H9 (cell line): Measurements from ENCODE around the gene SERINC3. TPM values are rescaled to one million over a fixed set of nuclear protein-coding genes. Genes with fewer than 3 reads are reported as not detected.

ENCODE experiments used
- DNase-seq: peaks from one replicate; pipeline ENCODE4 v3.0.0-alpha.2; 2017
- H2AFZ ChIP-seq: one replicate; pipeline ENCODE4 v1.6.1; 2013; ENCODE audit warnings: mild to moderate bottlenecking, low read length, control low read depth, moderate library complexity
- H2AK5ac ChIP-seq: 2 replicates; pipeline ENCODE4 v1.6.1; 2013; ENCODE audit warnings: low read length, control low read depth, mixed read lengths; ENCODE audit not compliant: insufficient read length
- H2BK120ac ChIP-seq: one replicate; pipeline ENCODE4 v1.6.1; 2013; ENCODE audit warnings: low read depth, mild to moderate bottlenecking, low read length, control low read depth, inconsistent platforms; ENCODE audit not compliant: poor library complexity, severe bottlenecking
- H2BK12ac ChIP-seq: 2 replicates; pipeline ENCODE4 v1.6.1; 2013; ENCODE audit warnings: low read length, control low read depth, mixed read lengths, low read depth; ENCODE audit not compliant: insufficient read length
- H2BK15ac ChIP-seq: 2 replicates; pipeline ENCODE4 v1.6.1; 2013; ENCODE audit warnings: low read depth, low read length, control low read depth
- H2BK20ac ChIP-seq: one replicate; pipeline ENCODE4 v1.6.1; 2013; ENCODE audit warnings: low read depth, mild to moderate bottlenecking, low read length, control low read depth, inconsistent platforms; ENCODE audit not compliant: poor library complexity, severe bottlenecking
- H2BK5ac ChIP-seq: 2 replicates; pipeline ENCODE4 v1.6.1; 2013; ENCODE audit warnings: low read length, control low read depth, mixed read lengths; ENCODE audit not compliant: insufficient read length
- H3K14ac ChIP-seq: 2 replicates; pipeline ENCODE4 v1.6.1; 2013; ENCODE audit warnings: low read length, control low read depth; ENCODE audit not compliant: insufficient read depth
- H3K18ac ChIP-seq: 2 replicates; pipeline ENCODE4 v1.6.1; 2013; ENCODE audit warnings: low read depth, mild to moderate bottlenecking, mixed read lengths, low read length, control low read depth; ENCODE audit not compliant: insufficient read length
- H3K23ac ChIP-seq: 2 replicates; pipeline ENCODE4 v1.6.1; 2013; ENCODE audit warnings: low read length, control low read depth, mixed read lengths, low read depth; ENCODE audit not compliant: insufficient read length
- H3K23me2 ChIP-seq: 2 replicates; pipeline ENCODE4 v1.6.1; 2013; ENCODE audit warnings: low read depth, mild to moderate bottlenecking, mixed read lengths, low read length, control low read depth; ENCODE audit not compliant: insufficient read length, poor library complexity, severe bottlenecking
- H3K27ac ChIP-seq: 2 replicates; pipeline ENCODE4 v1.5.1; 2013; ENCODE audit warnings: low read length, control low read depth, mixed read lengths, low read depth; ENCODE audit not compliant: insufficient read length
- H3K27me3 ChIP-seq: 2 replicates; pipeline ENCODE4 v1.6.1; 2013; ENCODE audit warnings: low read length, control low read depth, inconsistent platforms; ENCODE audit not compliant: insufficient read depth
- H3K4ac ChIP-seq: 2 replicates; pipeline ENCODE4 v1.6.1; 2013; ENCODE audit warnings: low read depth, mild to moderate bottlenecking, control low read depth, inconsistent platforms, low read length, moderate library complexity
- H3K4me1 ChIP-seq: 2 replicates; pipeline ENCODE4 v1.6.1; 2013; ENCODE audit warnings: low read length, control low read depth, inconsistent platforms; ENCODE audit not compliant: insufficient read depth
- H3K4me2 ChIP-seq: 2 replicates; pipeline ENCODE4 v1.6.1; 2013; ENCODE audit warnings: low read length, control low read depth, mixed read lengths; ENCODE audit not compliant: insufficient read length, insufficient read depth
- H3K56ac ChIP-seq: 2 replicates; pipeline ENCODE4 v1.6.1; 2013; ENCODE audit warnings: low read depth, mild to moderate bottlenecking, mixed read lengths, low read length, control low read depth; ENCODE audit not compliant: insufficient read length
- H3K79me1 ChIP-seq: 2 replicates; pipeline ENCODE4 v1.6.1; 2013; ENCODE audit warnings: low read depth, mild to moderate bottlenecking, moderate library complexity, low read length, control low read depth, inconsistent platforms; ENCODE audit not compliant: insufficient read depth, poor library complexity, severe bottlenecking
- H3K79me2 ChIP-seq: 2 replicates; pipeline ENCODE4 v1.6.1; 2013; ENCODE audit warnings: low read length, control low read depth, inconsistent platforms; ENCODE audit not compliant: insufficient read depth
- H3K9ac ChIP-seq: 2 replicates; pipeline ENCODE4 v1.6.1; 2013; ENCODE audit warnings: low read length, control low read depth, mixed read lengths; ENCODE audit not compliant: insufficient read length; ENCODE audit errors: extremely low read depth
- H3K9me3 ChIP-seq: one replicate; pipeline ENCODE4 v1.6.1; 2013; ENCODE audit warnings: low read depth, low read length, inconsistent platforms; ENCODE audit not compliant: control insufficient read depth
- H3T11ph ChIP-seq: one replicate; pipeline ENCODE4 v1.6.1; 2013; ENCODE audit warnings: mild to moderate bottlenecking, low read length, control low read depth, inconsistent platforms
- H4K20me1 ChIP-seq: one replicate; pipeline ENCODE4 v1.6.1; 2013; ENCODE audit not compliant: control insufficient read depth, insufficient read length, insufficient read depth
- H4K5ac ChIP-seq: 2 replicates; pipeline ENCODE4 v1.6.1; 2013; ENCODE audit warnings: low read depth, mild to moderate bottlenecking, mixed read lengths, low read length, control low read depth; ENCODE audit not compliant: insufficient read length
- H4K8ac ChIP-seq: replicated peaks from 2 replicates; pipeline ENCODE4 v1.6.1; 2013; ENCODE audit warnings: low read length, control low read depth, mixed read lengths, low read depth; ENCODE audit not compliant: insufficient read length
- H4K91ac ChIP-seq: 2 replicates; pipeline ENCODE4 v1.6.1; 2013; ENCODE audit warnings: low read depth, mild to moderate bottlenecking, moderate library complexity, mixed read lengths, low read length, control low read depth; ENCODE audit not compliant: insufficient read length
- H3K27ac Mint-ChIP-seq, 3 experiments: 2 replicates in 2 of 3; 3 replicates in 1 of 3; pipeline ENCODE4 v1.8.0; 2020 to 2021; ENCODE audit warnings: mixed read lengths in 3 of 3, mild to moderate bottlenecking in 1 of 3, moderate library complexity in 1 of 3
- H3K27me3 Mint-ChIP-seq: 2 replicates; pipeline ENCODE4 v1.8.0; 2021; ENCODE audit warnings: low read depth, mild to moderate bottlenecking, moderate library complexity, mixed read lengths
- H3K36me3 Mint-ChIP-seq, 3 experiments: 2 replicates in 2 of 3; 3 replicates in 1 of 3; pipeline ENCODE4 v1.8.0; 2020 to 2021; ENCODE audit warnings: low read depth in 3 of 3, mixed read lengths in 3 of 3; ENCODE audit not compliant: insufficient read depth in 1 of 3
- H3K4me1 Mint-ChIP-seq, 2 experiments: 2 replicates each; pipeline ENCODE4 v1.8.0; 2020; ENCODE audit warnings: mixed read lengths in 2 of 2
- H3K4me3 Mint-ChIP-seq, 2 experiments: 2 replicates in 1 of 2; 3 replicates in 1 of 2; pipeline ENCODE4 v1.8.0; 2020 to 2021; ENCODE audit warnings: mild to moderate bottlenecking in 2 of 2, mixed read lengths in 2 of 2, moderate library complexity in 1 of 2
- H3K9me3 Mint-ChIP-seq, 2 experiments: 2 replicates in 1 of 2; 3 replicates in 1 of 2; pipeline ENCODE4 v1.8.0; 2020; ENCODE audit warnings: mild to moderate bottlenecking in 2 of 2, mixed read lengths in 2 of 2, moderate library complexity in 1 of 2
- WGBS: extraction: QIAGEN DNeasy Blood & Tissue Kit; methylation state at CpG from one replicate; pipeline ENCODE4 v1.1.7; 2013; ENCODE audit warnings: missing lambda C conversion rate, low lambda C conversion rate, mixed read lengths; ENCODE audit not compliant: insufficient read length; ENCODE audit errors: extremely low coverage; 5-methylcytosine and 5-hydroxymethylcytosine counted together
- total RNA-seq: library from RNA; stranded (reverse); gene quantifications from 2 replicates; pipeline ENCODE4 v1.2.1, GENCODE V29; 2021
- TF ChIP-seq, protein P1 (sequence below): fragments of 200-600 bp; sonication (generic); conservative IDR thresholded peaks from 3 replicates; pipeline ENCODE4 v1.8.0; 2021; ENCODE audit warnings: antibody characterized with exemption, mild to moderate bottlenecking

Gene SERINC3
- total RNA-seq, 1 experiment from 2014 or later: 41.5 TPM

DNA sequence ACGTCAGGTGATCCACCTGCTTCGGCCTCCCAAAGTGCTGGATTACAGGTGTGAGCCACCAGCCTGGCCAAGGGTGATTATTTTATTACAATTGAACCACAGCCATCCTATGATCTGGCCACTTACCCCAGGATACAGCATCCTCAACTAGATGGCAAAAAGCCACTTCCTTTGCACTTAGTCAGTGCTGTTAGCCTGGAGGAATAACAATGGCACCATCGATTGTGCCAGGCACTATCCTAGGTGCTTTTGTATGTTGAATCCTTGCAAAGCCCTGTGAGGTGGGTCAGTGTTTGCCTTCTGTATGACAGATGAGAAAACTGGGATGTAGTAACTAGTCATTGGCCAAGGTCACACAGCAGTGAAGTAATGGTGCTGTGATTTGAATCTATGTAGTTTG lies 57.4 kb downstream of the SERINC3 start:
- no peak for DNase-seq
- Histone ChIP-seq H2AFZ (no peak overlapping the region), H3K4ac (no peak overlapping the region), H2BK12ac (no peak overlapping the region), H3K9me3 (no peaks in the 10 kb centered on the region), H3K9ac (no peak overlapping the region), H2BK120ac (no peak overlapping the region), H4K8ac (no peak overlapping the region), H3K79me1 (no peaks in the 10 kb centered on the region), H3K4me1 (no peaks in the 10 kb centered on the region), H3K23me2 (no peaks in the 10 kb centered on the region), H3K23ac (no peak overlapping the region), H4K20me1 (no peaks in the 10 kb centered on the region), H2BK5ac (no peak overlapping the region), H3K4me2 (no peak overlapping the region), H2BK20ac (no peak overlapping the region), H3T11ph (no peak overlapping the region), H3K18ac (no peak overlapping the region), H3K27me3 (no peaks in the 10 kb centered on the region), H3K14ac (no peak overlapping the region), H4K5ac (no peak overlapping the region), H4K91ac (no peak overlapping the region), H2AK5ac (no peak overlapping the region), H3K27ac (no peak overlapping the region), H2BK15ac (no peak overlapping the region), H3K56ac (no peak overlapping the region), H3K79me2 (no peaks in the 10 kb centered on the region)
- H3K36me3 Mint-ChIP-seq: no peaks in the 10 kb centered on the region
- WGBS: no CpG with 5 or more reads among the region's 3 CpGs
- H3K27ac Mint-ChIP-seq: no peak overlapping the region
- no peak overlapping the region for H3K4me3 Mint-ChIP-seq
- no peaks in the 10 kb centered on the region for H3K27me3 Mint-ChIP-seq
- H3K4me1 Mint-ChIP-seq: peaks cover 21% of the 10 kb centered on the region in 2 experiments
- TF ChIP-seq, protein P1, sequence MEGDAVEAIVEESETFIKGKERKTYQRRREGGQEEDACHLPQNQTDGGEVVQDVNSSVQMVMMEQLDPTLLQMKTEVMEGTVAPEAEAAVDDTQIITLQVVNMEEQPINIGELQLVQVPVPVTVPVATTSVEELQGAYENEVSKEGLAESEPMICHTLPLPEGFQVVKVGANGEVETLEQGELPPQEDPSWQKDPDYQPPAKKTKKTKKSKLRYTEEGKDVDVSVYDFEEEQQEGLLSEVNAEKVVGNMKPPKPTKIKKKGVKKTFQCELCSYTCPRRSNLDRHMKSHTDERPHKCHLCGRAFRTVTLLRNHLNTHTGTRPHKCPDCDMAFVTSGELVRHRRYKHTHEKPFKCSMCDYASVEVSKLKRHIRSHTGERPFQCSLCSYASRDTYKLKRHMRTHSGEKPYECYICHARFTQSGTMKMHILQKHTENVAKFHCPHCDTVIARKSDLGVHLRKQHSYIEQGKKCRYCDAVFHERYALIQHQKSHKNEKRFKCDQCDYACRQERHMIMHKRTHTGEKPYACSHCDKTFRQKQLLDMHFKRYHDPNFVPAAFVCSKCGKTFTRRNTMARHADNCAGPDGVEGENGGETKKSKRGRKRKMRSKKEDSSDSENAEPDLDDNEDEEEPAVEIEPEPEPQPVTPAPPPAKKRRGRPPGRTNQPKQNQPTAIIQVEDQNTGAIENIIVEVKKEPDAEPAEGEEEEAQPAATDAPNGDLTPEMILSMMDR: no peak
- H3K9me3 Mint-ChIP-seq: no peaks in the 10 kb centered on the region
